GM23338 (cell line): Measurements from ENCODE around the gene AMOTL1. TPM values are rescaled to one million over a fixed set of nuclear protein-coding genes. Genes with fewer than 3 reads are reported as not detected.

Experiments
- ATAC-seq: fragments of 200-7000 bp; cut with Tn5 transposase; 3 replicates; pipeline ENCODE4 v1.9.1; 2020
- DNase-seq: peaks from one replicate; pipeline ENCODE4 v3.0.0-alpha.2; 2015; ENCODE audit warnings: low spot score
- H2AFZ ChIP-seq: fragments of 200-600 bp; sonication (generic); 2 replicates; pipeline ENCODE4 v1.8.0; 2016; ENCODE audit warnings: antibody characterized with exemption, mild to moderate bottlenecking, moderate library complexity
- H3F3A ChIP-seq: fragments of 200-600 bp; sonication (generic); replicated peaks from 2 replicates; pipeline ENCODE4 v1.8.0; 2017; ENCODE audit warnings: antibody characterized with exemption, mixed run types, low read depth
- H3K27ac ChIP-seq: fragments of 200-600 bp; sonication (generic); 2 replicates; pipeline ENCODE4 v1.6.1; 2016; ENCODE audit warnings: low read depth
- H3K27me3 ChIP-seq: fragments of 200-600 bp; sonication (generic); 2 replicates; pipeline ENCODE4 v1.8.0; 2016; ENCODE audit warnings: mild to moderate bottlenecking, mixed run types, moderate library complexity; ENCODE audit not compliant: insufficient read depth
- H3K36me3 ChIP-seq: fragments of 200-600 bp; sonication (generic); 2 replicates; pipeline ENCODE4 v1.8.0; 2016; ENCODE audit warnings: mild to moderate bottlenecking; ENCODE audit not compliant: insufficient read depth
- H3K4me1 ChIP-seq: fragments of 200-600 bp; sonication (generic); 2 replicates; pipeline ENCODE4 v1.8.0; 2016; ENCODE audit warnings: mild to moderate bottlenecking, moderate library complexity; ENCODE audit not compliant: insufficient read depth
- H3K4me2 ChIP-seq: fragments of 200-600 bp; sonication (generic); 2 replicates; pipeline ENCODE4 v1.7.1; 2017; ENCODE audit warnings: mixed run types
- H3K4me3 ChIP-seq: fragments of 200-600 bp; sonication (generic); 2 replicates; pipeline ENCODE4 v1.6.1; 2016; ENCODE audit warnings: mixed run types
- H3K79me2 ChIP-seq: fragments of 200-600 bp; sonication (generic); replicated peaks from 2 replicates; pipeline ENCODE4 v1.8.0; 2017; ENCODE audit warnings: mild to moderate bottlenecking; ENCODE audit not compliant: insufficient read depth
- H3K9me2 ChIP-seq: fragments of 200-600 bp; sonication (generic); 2 replicates; pipeline ENCODE4 v1.8.0; 2017; ENCODE audit not compliant: insufficient read depth
- H4K20me1 ChIP-seq: fragments of 200-600 bp; sonication (generic); replicated peaks from 2 replicates; pipeline ENCODE4 v1.8.0; 2017; ENCODE audit warnings: mild to moderate bottlenecking; ENCODE audit not compliant: insufficient read depth
- H3K27ac Mint-ChIP-seq: 2 replicates; pipeline ENCODE4 v1.8.0; 2020; ENCODE audit warnings: inconsistent platforms, mild to moderate bottlenecking, moderate library complexity, mixed read lengths
- H3K27me3 Mint-ChIP-seq: 3 replicates; pipeline ENCODE4 v1.8.0; 2022; ENCODE audit warnings: low read depth, mild to moderate bottlenecking, moderate library complexity, mixed read lengths, inconsistent platforms; ENCODE audit not compliant: insufficient read depth, poor library complexity
- H3K36me3 Mint-ChIP-seq: 3 replicates; pipeline ENCODE4 v1.8.0; 2021; ENCODE audit warnings: low read depth, mild to moderate bottlenecking, inconsistent platforms, moderate library complexity, mixed read lengths
- H3K4me1 Mint-ChIP-seq: 3 replicates; pipeline ENCODE4 v1.8.0; 2020; ENCODE audit warnings: mild to moderate bottlenecking, inconsistent platforms, mixed read lengths
- H3K4me3 Mint-ChIP-seq: 3 replicates; pipeline ENCODE4 v1.8.0; 2021; ENCODE audit warnings: moderate library complexity, mild to moderate bottlenecking, inconsistent platforms, mixed read lengths
- H3K9me3 Mint-ChIP-seq: 3 replicates; pipeline ENCODE4 v1.8.0; 2020; ENCODE audit warnings: moderate library complexity, mild to moderate bottlenecking, inconsistent platforms, mixed read lengths
- CREB1 ChIP-seq: fragments of 250-450 bp; sonication (Bioruptor Pico); IDR thresholded peaks from 2 replicates; pipeline ENCODE4 v1.5.0; 2020; ENCODE audit warnings: low read depth, mild to moderate bottlenecking, moderate library complexity
- CTCF ChIP-seq, 2 experiments: fragments of 200-600 bp in 1 of 2; sonication (generic) in 1 of 2; conservative IDR thresholded peaks; 2 replicates each; pipeline versions ENCODE4 v1.5.1 to v1.6.1; 2016 to 2017; ENCODE audit warnings: antibody characterized with exemption in 2 of 2, low read depth in 2 of 2, mild to moderate bottlenecking in 2 of 2, moderate library complexity in 1 of 2
- ETS1 ChIP-seq: IDR thresholded peaks from 2 replicates; pipeline ENCODE4 v1.6.1; 2016; ENCODE audit warnings: antibody characterized with exemption
- JUNB ChIP-seq: IDR thresholded peaks from one replicate; pipeline ENCODE4 v1.6.1; 2016; ENCODE audit warnings: antibody characterized with exemption; ENCODE audit not compliant: unreplicated experiment
- NANOG ChIP-seq: IDR thresholded peaks from 2 replicates; pipeline ENCODE4 v1.6.1; 2016; ENCODE audit warnings: antibody characterized with exemption, borderline replicate concordance
- ZNF462 ChIP-seq: fragments of 250-450 bp; sonication (Bioruptor Pico); IDR thresholded peaks from 2 replicates; pipeline ENCODE4 v1.5.0; 2020; ENCODE audit warnings: mild to moderate bottlenecking, moderate library complexity
- polyA plus RNA-seq: library from polyadenylated mRNA; unstranded; fragments of >200 nt; fragmentation: Nextera tagmentation; extraction: Ambion mirVana; gene quantifications from 2 replicates; pipeline ENCODE4 v1.2.1, GENCODE V29; 2016
- total RNA-seq: library from RNA; depleted of rRNA; stranded (reverse); fragments of >200 nt; shearing (Covaris generic); gene quantifications from 2 replicates; pipeline ENCODE4 v1.2.3, GENCODE V29; 2014

AMOTL1 gene
- total and polyA plus RNA-seq, 2 experiments from 2014 or later, result 4.3 to 18.7 TPM

GRCh38 chr11:94770563-94771120 lies 2.5 kb downstream of the AMOTL1 start (continued):
- no peak for TF ChIP-seq ZNF462 (CRISPR knock-in tag)
- TF ChIP-seq ETS1, result no peak
- TF ChIP-seq NANOG, result no peak

- Mint-ChIP-seq H3K4me1 (peaks cover 38% of the 10 kb centered on the region), H3K4me3 (peak overlapping the region; percentile 30)
- TF ChIP-seq ZNF462 (CRISPR knock-in tag) (no peak), CTCF (conservative IDR thresholded peaks at IDR 0.05; ENCODE audit: low read depth in 2 of 2) (no peak), CREB1 (CRISPR knock-in tag) (no peak), JUNB (no peak)
Measured at GRCh38 chr11:94771390-94771789, 3.2 kb downstream of the AMOTL1 start.

More at GRCh38 chr11:94771390-94771789, 3.2 kb downstream of the AMOTL1 start:
- H3K27me3 ChIP-seq, result peaks cover 43% of the 10 kb centered on the region
- Mint-ChIP-seq H3K9me3 (peaks cover 8% of the 10 kb centered on the region; the same call in 2 of the 3 replicates), H3K27me3 (peaks cover 20% of the 10 kb centered on the region), H3K36me3 (peaks cover 4% of the 10 kb centered on the region; the same call in 2 of the 3 replicates), H3K27ac (no peak overlapping the region; the same call in 1 of the 2 replicates)
- no peak for DNase-seq
- peaks cover 18% of the 10 kb centered on the region for H4K20me1 ChIP-seq
- H2AFZ ChIP-seq, result no peak overlapping the region
- H3K27ac ChIP-seq, result no peak overlapping the region
- no peaks in the 10 kb centered on the region; the same call in 1 of the 2 replicates for H3F3A ChIP-seq
- H3K4me3 ChIP-seq, result no peak overlapping the region
- peak overlapping the region; percentile 96 for H3K4me2 ChIP-seq
- ATAC-seq, result no peak
- no peaks in the 10 kb centered on the region for H3K36me3 ChIP-seq
- peaks cover 76% of the 10 kb centered on the region for H3K79me2 ChIP-seq
- H3K9me2 ChIP-seq, result peaks cover 10% of the 10 kb centered on the region
- peaks cover 45% of the 10 kb centered on the region for H3K4me1 ChIP-seq
